ENCODE measurements around the gene RAB11FIP4. TPM values are rescaled to one million over a fixed set of nuclear protein-coding genes. Genes with fewer than 3 reads are reported as not detected.
A peak's percentile ranks its signal among the peaks of the same experiment; 100 is the strongest.

The RAB11FIP4 gene
- total and polyA plus RNA-seq, 9 of the 15 experiments (the other 6 are each of a cell fraction or from before 2014, with no cell fraction given) = 0.62 to 16.6 (median 8.9) TPM

- TF ChIP-seq REST (IDR thresholded peaks at IDR 0.05; ENCODE audit: borderline replicate concordance) (peak; percentile 38; the same call in 1 of the 2 replicates), REST (CRISPR knock-in tag; IDR thresholded peaks at IDR 0.05; ENCODE audit: low read depth) (no peak), SMARCA4 (IDR thresholded peaks at IDR 0.05) (no peak), PHF8 (IDR thresholded peaks at IDR 0.05; ENCODE audit: borderline replicate concordance, low read length) (no peak), ZNF224 (CRISPR knock-in tag; IDR thresholded peaks at IDR 0.05) (no peak), RAD21 (CRISPR knock-in tag; conservative IDR thresholded peaks at IDR 0.05 in 1 of 2, IDR thresholded peaks at IDR 0.05 in 1 of 2) (peak; percentile 19 to 70; a peak in 2 of 4 replicates), TCF7 (IDR thresholded peaks at IDR 0.05; ENCODE audit: borderline replicate concordance) (no peak), ZNF408 (CRISPR knock-in tag; IDR thresholded peaks at IDR 0.05; ENCODE audit: low read depth) (no peak), ASH1L (IDR thresholded peaks at IDR 0.05; ENCODE audit: borderline replicate concordance, low read depth, partially characterized antibody) (no peak), MLX (CRISPR knock-in tag; conservative IDR thresholded peaks at IDR 0.05) (no peak)
These were observed 43.2 kb downstream of the RAB11FIP4 start (continued) for GRCh38 chr17:31434727-31435050.

Measured in K562 (cell line).